Activated CD4-positive, CD25-positive, alpha-beta regulatory T cell treated with anti-CD3 and anti-CD28 coated beads, Interleukin-2, amount 50 U/mL, for 72 hours (primary cell): ENCODE measurements around the gene MICU1.
"Not testable (repeated sequence)": the region's sequence is repeated elsewhere in the genome, so short reads cannot be mapped to it uniquely, and the experiment has no call there.

Experiments
- DNase-seq: peaks from one replicate; pipeline ENCODE4 v3.0.0; 2021

MICU1 gene

GRCh38 chr10:72429931-72430330, 195.9 kb downstream of the MICU1 start:
- DNase-seq = no peak

- DNase-seq = no peak
These were observed 198.9 kb downstream of the MICU1 start for GRCh38 chr10:72426986-72427385.

- no peak for DNase-seq
These were observed 200.7 kb downstream of the MICU1 start for GRCh38 chr10:72425133-72425532.

GRCh38 chr10:72424561-72424960, 201.3 kb downstream of the MICU1 start:
- DNase-seq = no peak

- DNase-seq = no peak
These were observed 202.5 kb downstream of the MICU1 start for GRCh38 chr10:72423426-72423825.

- no peak for DNase-seq
These were observed 203.9 kb downstream of the MICU1 start for GRCh38 chr10:72421885-72422540.

GRCh38 chr10:72419241-72419640, 206.6 kb downstream of the MICU1 start:
- no peak for DNase-seq

GRCh38 chr10:72418679-72419078, 207.2 kb downstream of the MICU1 start:
- no peak for DNase-seq

GRCh38 chr10:72417971-72418370, 207.9 kb downstream of the MICU1 start:
- DNase-seq = no peak

GRCh38 chr10:72416661-72417060, 209.2 kb downstream of the MICU1 start:
- no peak for DNase-seq

GRCh38 chr10:72414642-72415041, 211.2 kb downstream of the MICU1 start:
- DNase-seq = no peak

GRCh38 chr10:72409167-72409566, 216.7 kb downstream of the MICU1 start:
- no peak for DNase-seq

- DNase-seq = no peak
These were observed 217.8 kb downstream of the MICU1 start for GRCh38 chr10:72407927-72408600.

GRCh38 chr10:72407471-72407870, 218.4 kb downstream of the MICU1 start:
- no peak for DNase-seq

GRCh38 chr10:72395581-72395980, 230.3 kb downstream of the MICU1 start:
- not testable (repeated sequence) for DNase-seq

- DNase-seq = no peak
These were observed 233.3 kb downstream of the MICU1 start for GRCh38 chr10:72392571-72392970.

- DNase-seq = no peak
These were observed 235.1 kb downstream of the MICU1 start for GRCh38 chr10:72390764-72391163.

GRCh38 chr10:72389716-72390115, 236.2 kb downstream of the MICU1 start:
- no peak for DNase-seq

- no peak for DNase-seq
These were observed 236.9 kb downstream of the MICU1 start for GRCh38 chr10:72389014-72389413.

GRCh38 chr10:72388062-72388461, 237.8 kb downstream of the MICU1 start:
- no peak for DNase-seq

- DNase-seq = no peak
These were observed 238.8 kb downstream of the MICU1 start for GRCh38 chr10:72386916-72387586.

GRCh38 chr10:72385724-72386123, 240.2 kb downstream of the MICU1 start:
- no peak for DNase-seq

- not testable (repeated sequence) for DNase-seq
These were observed 240.9 kb downstream of the MICU1 start for GRCh38 chr10:72384982-72385381.

GRCh38 chr10:72379776-72380175, 246.1 kb downstream of the MICU1 start:
- DNase-seq = no peak
